ENCODE data around the gene NFXL1. TPM values are rescaled to one million over a fixed set of nuclear protein-coding genes. Genes with fewer than 3 reads are reported as not detected.

The NFXL1 gene
- total and polyA plus RNA-seq, 2 of the 4 experiments (the other 2 are of a cell fraction), result 13.9 to 23.1 TPM

- in situ Hi-C loops (cut with MboI; ENCODE audit: low sequenced_read_pairs), result loop anchor here (10.0 kb wide), 1 partner anchor 249 kb away; no protein-coding TSS in a partner anchor
Measured at GRCh38 chr4:47933840-47934239, 19.5 kb upstream of the NFXL1 start.

More at GRCh38 chr4:47933840-47934239, 19.5 kb upstream of the NFXL1 start:
- Histone ChIP-seq H3K4me2 (ENCODE audit: low read depth, low read length) (no peak overlapping the region), H2BK15ac (ENCODE audit: low read depth, low read length) (no peak overlapping the region), H3K56ac (ENCODE audit: extremely low read depth, insufficient read depth, low read length) (no peak overlapping the region), H3K14ac (replicated peaks; ENCODE audit: low read depth, low read length) (no peak overlapping the region), H3K36me3 (ENCODE audit: control insufficient read depth, insufficient read depth, low read length) (no peaks in the 10 kb centered on the region), H3K23ac (ENCODE audit: low read depth, low read length) (no peak overlapping the region), H2AFZ (replicated peaks; ENCODE audit: low read length, poor library complexity) (no peak overlapping the region), H3K9me3 (ENCODE audit: control insufficient read depth, insufficient read depth, low read length) (no peaks in the 10 kb centered on the region), H2AK9ac (replicated peaks; ENCODE audit: low read depth, low read length, poor library complexity) (no peak overlapping the region), H3K27ac (ENCODE audit: insufficient read depth, low read length) (no peak overlapping the region), H3K9ac (ENCODE audit: low read depth, low read length) (no peak overlapping the region), H4K91ac (ENCODE audit: insufficient read depth, low read depth, low read length) (no peak overlapping the region), H3K79me1 (ENCODE audit: low read depth in 1 of 2, low read length in 2 of 2) (no peaks in the 10 kb centered on the region), H3K27me3 (ENCODE audit: control insufficient read depth, insufficient read depth, low read length) (peaks cover 14% of the 10 kb centered on the region), H3K9me1 (ENCODE audit: insufficient read depth, low read length) (no peaks in the 10 kb centered on the region), H2BK120ac (ENCODE audit: low read depth, low read length) (no peak overlapping the region), H2BK20ac (ENCODE audit: low read depth, low read length) (no peak overlapping the region), H3K18ac (ENCODE audit: low read depth, low read length) (no peak overlapping the region), H2AK5ac (ENCODE audit: low read depth, low read length) (no peak overlapping the region), H3K4me3 (ENCODE audit: insufficient read depth, low read depth, low read length) (no peak overlapping the region), H4K20me1 (ENCODE audit: insufficient read depth, low read length) (no peaks in the 10 kb centered on the region), H4K8ac (ENCODE audit: low read depth in 2 of 2, low read length in 2 of 2) (no peak overlapping the region), H3K4ac (ENCODE audit: low read depth, low read length) (no peak overlapping the region), H4K5ac (ENCODE audit: low read depth, low read length) (no peak overlapping the region), H3K4me1 (ENCODE audit: control insufficient read depth, insufficient read depth, low read length) (no peaks in the 10 kb centered on the region), H2BK5ac (ENCODE audit: low read depth, low read length, poor library complexity, severe bottlenecking) (no peak overlapping the region)
- ATAC-seq (ENCODE audit: low read depth) (peak; percentile 93), DNase-seq (peak; percentile 60)
- no CpG with 5 or more reads among the region's 4 CpGs for WGBS, 2 experiments (ENCODE audit: extremely low coverage in 2 of 2, insufficient read length in 1 of 2)
- intact Hi-C loops (cut with micrococcal nuclease), result loop anchor here (1.0 kb wide), 3 partner anchors 229 to 265 kb away; no protein-coding TSS in a partner anchor
- no TSS peak for BruUV-seq (replicated peaks)
- CTCF ChIA-PET, result interaction anchor here (0.5 to 1.3 kb wide), 6 partner anchors 221 to 584 kb away, joined by 3 to 6 read pairs (median 3); no protein-coding TSS in a partner anchor
- dilution Hi-C loops (cut with HindIII; ENCODE audit: low sequenced_read_pairs, unreplicated experiment), result no loop called here
- POLR2A ChIA-PET (ENCODE audit: unreplicated experiment), result no interaction called here
- no peak for TF ChIP-seq USF2 (IDR thresholded peaks at IDR 0.05; ENCODE audit: low read depth, low read length)
- no peak for TF ChIP-seq MAFK (IDR thresholded peaks at IDR 0.05; ENCODE audit: low read depth, low read length)
- no peak for TF ChIP-seq BHLHE40 (IDR thresholded peaks at IDR 0.05; ENCODE audit: low read depth, low read length)
- no peak for TF ChIP-seq POLR2A (IDR thresholded peaks at IDR 0.05; ENCODE audit: low read depth, low read length)
- no peak for TF ChIP-seq NFE2L2 (IDR thresholded peaks at IDR 0.05; ENCODE audit: low read depth, low read length)
- TF ChIP-seq MXI1 (IDR thresholded peaks at IDR 0.05; ENCODE audit: borderline replicate concordance, low read depth, low read length), result no peak
- TF ChIP-seq ELK1 (IDR thresholded peaks at IDR 0.05; ENCODE audit: borderline replicate concordance, low read depth, low read length), result no peak
- TF ChIP-seq CTCF (conservative IDR thresholded peaks at IDR 0.05; ENCODE audit: low read depth, low read length), result peak; percentile 83
- TF ChIP-seq MAZ (IDR thresholded peaks at IDR 0.05; ENCODE audit: borderline replicate concordance, low read depth, low read length), result no peak
- no peak for TF ChIP-seq FOS (IDR thresholded peaks at IDR 0.05; ENCODE audit: low read depth, low read length)
- TF ChIP-seq CHD1 (IDR thresholded peaks at IDR 0.05; ENCODE audit: low read depth, low read length), result no peak
- peak; percentile 80 for TF ChIP-seq RAD21 (IDR thresholded peaks at IDR 0.05; ENCODE audit: low read length)
- TF ChIP-seq SMC3 (IDR thresholded peaks at IDR 0.05; ENCODE audit: low read depth, low read length), result peak; percentile 68
- TF ChIP-seq CEBPB (IDR thresholded peaks at IDR 0.05; ENCODE audit: low read depth, low read length), result peak; percentile 23; the same call in 1 of the 2 replicates
- no peak for TF ChIP-seq RCOR1 (IDR thresholded peaks at IDR 0.05; ENCODE audit: insufficient replicate concordance, low read length)
- no peak for TF ChIP-seq RFX5 (IDR thresholded peaks at IDR 0.05; ENCODE audit: low read depth, low read length)
